Transverse colon (tissue), 3 donors: ENCODE results near the gene FOXD2.

Experiments used
- CTCF ChIP-seq, 5 experiments: fragments of 200-600 bp in 3 of 5; fragments of 450-650 bp in 2 of 5; sonication (generic) in 3 of 5; IDR thresholded peaks; 1 replicate in 2 of 5; 2 replicates in 3 of 5; pipeline ENCODE4 v1.5.1; 2016 to 2017; ENCODE audit warnings: antibody characterized with exemption in 5 of 5, inconsistent platforms in 3 of 5, mild to moderate bottlenecking in 2 of 5, moderate library complexity in 1 of 5
- POLR2A ChIP-seq: fragments of 450-650 bp; IDR thresholded peaks from one replicate; pipeline ENCODE4 v1.6.1; 2016; ENCODE audit warnings: antibody characterized with exemption, mild to moderate bottlenecking, moderate library complexity

- TF ChIP-seq POLR2A, result no peak
- TF ChIP-seq CTCF (IDR thresholded peaks at IDR 0.05), result no peak
Observed at GRCh38 chr1:47399138-47399845, 38.6 kb upstream of the FOXD2 start.
